Testis (tissue), 2 donors: ENCODE measurements around the gene SWAP70.

Experiments used
- CTCF ChIP-seq, 3 experiments: fragments of 450-650 bp in 2 of 3; fragments of 200-600 bp in 1 of 3; sonication (generic) in 1 of 3; IDR thresholded peaks; one replicate each; pipeline ENCODE4 v1.5.1; 2016 to 2019; ENCODE audit warnings: antibody characterized with exemption in 3 of 3, mild to moderate bottlenecking in 2 of 3, moderate library complexity in 1 of 3
- POLR2A ChIP-seq: fragments of 450-650 bp; IDR thresholded peaks from one replicate; pipeline ENCODE4 v1.6.1; 2017; ENCODE audit warnings: antibody characterized with exemption, mild to moderate bottlenecking, moderate library complexity

- TF ChIP-seq CTCF (IDR thresholded peaks at IDR 0.05): no peak
- no peak for TF ChIP-seq POLR2A
These were observed 30.1 kb downstream of the SWAP70 start for GRCh38 chr11:9693801-9694553.
